Muscle of leg (tissue), 16 donors: ENCODE measurements around the gene CIDEA. TPM values are rescaled to one million over a fixed set of nuclear protein-coding genes. Genes with fewer than 3 reads are reported as not detected.
"Not testable (repeated sequence)": the region's sequence is repeated elsewhere in the genome, so short reads cannot be mapped to it uniquely, and the experiment has no call there.

Experiments used
- DNase-seq: peaks from one replicate; pipeline ENCODE4 v3.0.0; 2013
- H3K27ac ChIP-seq: one replicate; pipeline ENCODE4 v1.5.1; 2013; ENCODE audit warnings: mild to moderate bottlenecking, low read length, control low read depth
- H3K27me3 ChIP-seq: one replicate; pipeline ENCODE4 v1.6.1; 2013; ENCODE audit warnings: low read length; ENCODE audit not compliant: control insufficient read depth, insufficient read depth
- H3K36me3 ChIP-seq: one replicate; pipeline ENCODE4 v1.6.1; 2013; ENCODE audit warnings: low read length; ENCODE audit not compliant: control insufficient read depth, insufficient read depth
- H3K4me1 ChIP-seq: one replicate; pipeline ENCODE4 v1.6.1; 2013; ENCODE audit warnings: low read length; ENCODE audit not compliant: control insufficient read depth, insufficient read depth
- H3K4me3 ChIP-seq: one replicate; pipeline ENCODE4 v1.5.1; 2013; ENCODE audit warnings: low read length, control low read depth
- H3K9me3 ChIP-seq: replicated peaks from 2 replicates; pipeline ENCODE4 v1.6.1; 2013; ENCODE audit warnings: low read depth, low read length; ENCODE audit not compliant: control insufficient read depth
- WGBS: methylation state at CpG from one replicate; pipeline ENCODE4 v1.1.5; 2013; ENCODE audit warnings: missing lambda C conversion rate; ENCODE audit not compliant: insufficient coverage; 5-methylcytosine and 5-hydroxymethylcytosine counted together
- long read RNA-seq, 11 donors: transcript quantifications; one replicate each; lab custom pipeline, GENCODE V29; 2026
- polyA plus RNA-seq, 8 donors: library from polyadenylated mRNA; unstranded; fragments of 120-200 nt; gene quantifications; one replicate each; pipeline versions ENCODE4 v1.2.1 to v1.2.3, GENCODE V29; 2013; ENCODE audit warnings: inconsistent platforms in 1 of 8, low replicate concordance in 1 of 8; ENCODE audit not compliant: insufficient read length in 8 of 8, insufficient read depth in 1 of 8
- total RNA-seq: library from RNA; stranded (reverse); fragments of 120-200 nt; gene quantifications from one replicate; pipeline ENCODE4 v1.2.4, GENCODE V29; 2013

CIDEA gene, protein sequence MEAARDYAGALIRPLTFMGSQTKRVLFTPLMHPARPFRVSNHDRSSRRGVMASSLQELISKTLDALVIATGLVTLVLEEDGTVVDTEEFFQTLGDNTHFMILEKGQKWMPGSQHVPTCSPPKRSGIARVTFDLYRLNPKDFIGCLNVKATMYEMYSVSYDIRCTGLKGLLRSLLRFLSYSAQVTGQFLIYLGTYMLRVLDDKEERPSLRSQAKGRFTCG
- not detected for total RNA-seq
- polyA plus RNA-seq: not detected
- long read RNA-seq, donor 1: 0 reads
- long read RNA-seq, donor 2: 0 reads
- long read RNA-seq, donor 3, partial matches to known transcripts: 0 of 1 reads
- long read RNA-seq, donor 3, other reads (novel, unspliced or antisense): 0 of 1 reads
- long read RNA-seq, donor 4: 0 reads
- long read RNA-seq, donor 5: 0 reads
- long read RNA-seq, donor 6: 0 reads
- long read RNA-seq, donor 7, partial matches to known transcripts: 0 of 1 reads
- long read RNA-seq, donor 7, other reads (novel, unspliced or antisense): 0 of 1 reads
- long read RNA-seq, donor 8: 0 reads
- long read RNA-seq, donor 9: 0 reads
- long read RNA-seq, donor 10: 0 reads
- long read RNA-seq, donor 11: 0 reads

DNA sequence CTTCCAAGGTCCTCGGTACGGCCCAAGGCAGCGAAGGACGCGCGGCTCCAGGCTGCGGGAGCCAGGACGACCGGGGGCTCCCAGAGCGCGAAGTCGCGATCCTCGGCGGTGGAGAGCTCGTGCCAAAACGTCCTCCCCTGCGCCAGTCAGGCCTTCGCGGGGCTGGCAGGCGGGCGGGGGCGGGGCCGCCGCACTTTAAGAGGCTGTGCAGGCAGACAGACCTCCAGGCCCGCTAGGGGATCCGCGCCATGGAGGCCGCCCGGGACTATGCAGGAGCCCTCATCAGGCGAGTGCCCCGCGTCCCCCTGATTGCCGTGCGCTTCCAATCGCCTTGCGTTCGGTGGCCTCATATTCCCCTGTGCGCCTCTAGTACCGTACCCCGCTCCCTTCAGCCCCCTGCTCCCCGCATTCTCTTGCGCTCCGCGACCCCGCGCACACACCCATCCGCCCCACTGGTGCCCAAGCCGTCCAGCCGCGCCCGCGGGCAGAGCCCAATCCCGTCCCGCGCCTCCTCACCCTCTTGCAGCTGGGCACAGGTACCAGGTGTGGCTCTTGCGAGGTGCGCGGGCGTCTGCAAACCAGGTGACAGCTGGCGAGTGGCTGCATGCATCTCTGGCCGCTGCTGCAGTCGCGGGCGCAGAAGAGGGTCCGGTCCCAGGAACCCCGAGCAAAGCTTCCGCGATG is at the start of gene CIDEA:
Gene CIDEA (plus strand): TSS at position 226 of the 684 bp plus-strand sequence. CDS start 23 bp downstream, at position 249.
- under 1% methylated on average over 69 of the region's 69 CpGs for WGBS
- Histone ChIP-seq H3K36me3 (no peaks in the 10 kb centered on the region), H3K27me3 (peaks cover 57% of the 10 kb centered on the region), H3K4me3 (peak within 1 kb of the TSS; percentile 32), H3K27ac (no peak within 1 kb of the TSS), H3K9me3 (no peaks in the 10 kb centered on the region), H3K4me1 (peaks cover 35% of the 10 kb centered on the region)
- peak; percentile 48 for DNase-seq

DNA sequence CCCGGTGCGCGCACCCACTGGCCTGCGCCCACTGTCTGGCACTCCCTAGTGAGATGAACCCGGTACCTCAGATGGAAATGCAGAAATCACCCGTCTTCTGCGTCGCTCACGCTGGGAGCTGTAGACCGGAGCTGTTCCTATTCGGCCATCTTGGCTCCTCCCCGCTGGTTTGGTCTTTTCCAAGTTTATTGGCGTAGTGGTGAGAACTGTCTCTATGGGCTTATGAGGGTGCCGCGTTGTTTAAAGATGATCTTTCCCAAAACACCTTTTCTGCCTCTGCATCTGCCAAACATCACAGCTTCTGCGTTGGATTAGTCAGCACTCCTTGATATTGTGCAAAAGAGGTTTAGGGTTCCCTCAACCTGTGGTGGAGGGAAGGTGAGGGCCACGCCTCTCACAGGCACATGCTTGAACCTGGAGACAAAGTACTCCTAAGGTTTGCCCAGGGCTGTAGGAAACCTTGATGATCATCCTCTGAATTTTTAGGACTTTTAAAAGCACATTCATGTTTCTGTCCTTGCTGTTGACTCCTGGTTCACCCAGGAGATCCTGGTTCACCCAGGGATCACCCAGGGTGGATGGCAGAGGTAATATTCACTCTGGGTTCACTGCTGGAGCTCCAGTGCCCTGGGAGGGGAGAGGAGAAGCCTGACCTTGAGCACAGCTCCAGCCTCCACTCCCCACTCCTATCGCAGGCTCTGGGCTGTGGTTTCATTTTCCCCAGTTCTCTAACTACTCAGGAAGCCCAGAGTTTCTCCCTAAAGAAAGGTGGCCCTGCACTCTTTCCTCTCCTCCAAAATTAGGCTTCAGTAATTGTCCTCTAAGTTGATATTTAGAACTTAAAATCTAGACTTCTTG is 45.6 kb upstream of the CIDEA start:
- H3K27ac ChIP-seq, H3K4me3 ChIP-seq, DNase-seq, H3K4me1 ChIP-seq, H3K36me3 ChIP-seq, H3K9me3 ChIP-seq, H3K27me3 ChIP-seq: not testable (repeated sequence)
- WGBS: no CpG with 5 or more reads among the region's 18 CpGs

DNA sequence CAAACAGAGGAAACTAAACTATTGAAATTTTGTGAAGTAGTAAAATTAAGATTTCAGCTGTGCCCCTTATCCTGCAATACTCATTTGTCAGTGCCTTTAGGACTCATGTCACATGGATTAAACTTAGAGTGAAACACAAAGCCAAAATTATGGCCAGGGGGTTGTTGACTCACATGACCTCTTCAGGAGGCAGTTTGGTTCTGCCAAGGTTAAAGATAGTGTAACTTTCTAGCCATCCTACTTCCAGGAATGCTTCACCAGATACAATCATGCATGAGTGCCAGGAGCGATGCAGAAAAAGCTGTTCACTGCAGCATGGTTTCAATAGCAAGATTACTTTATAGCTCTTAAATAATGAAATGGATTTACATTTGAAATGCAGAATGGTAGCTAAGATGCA is 41.9 kb upstream of the CIDEA start:
- WGBS: no CpG with 5 or more reads among the region's 1 CpG
- H3K4me1 ChIP-seq, H3K27me3 ChIP-seq: not testable (repeated sequence)

DNA sequence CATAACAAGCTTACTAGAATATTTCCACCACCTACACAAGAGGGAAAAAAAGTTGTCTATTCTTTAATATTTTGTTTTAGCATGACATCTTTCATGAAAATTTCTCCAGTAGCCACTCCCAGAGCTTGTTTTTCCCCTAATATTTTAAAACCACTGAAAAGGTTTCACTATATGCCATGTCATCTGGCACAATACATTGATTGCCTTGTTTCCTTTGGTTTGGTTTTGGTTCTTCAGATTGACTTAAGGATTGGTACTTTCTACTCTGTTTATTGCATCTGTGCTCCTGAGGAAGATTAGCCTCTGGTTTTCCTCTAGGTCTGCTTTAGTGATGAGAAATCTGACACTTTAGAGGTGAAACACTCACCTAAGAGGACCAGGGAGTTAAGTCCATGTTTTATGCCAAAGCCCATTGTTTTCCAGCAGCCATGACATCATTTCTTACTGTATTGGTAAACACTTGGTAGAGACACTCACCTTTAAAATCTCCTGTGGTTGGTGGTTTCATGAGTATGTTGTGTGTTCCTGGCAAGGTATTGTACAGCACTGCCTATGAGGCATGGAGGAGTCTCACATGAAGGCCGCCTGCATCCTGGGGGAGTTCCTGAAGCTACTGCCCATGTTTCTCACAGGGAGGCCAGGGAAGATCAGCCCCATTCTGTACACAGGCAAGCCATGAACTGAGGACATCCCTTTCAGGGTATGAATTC is 39.7 kb upstream of the CIDEA start:
- not testable (repeated sequence) for H3K27me3 ChIP-seq, H3K36me3 ChIP-seq, H3K4me3 ChIP-seq, DNase-seq, H3K9me3 ChIP-seq, H3K27ac ChIP-seq, H3K4me1 ChIP-seq
- WGBS: 44% methylated on average over 1 of the region's 1 CpG

More for the DNA sequence above, 41.9 kb upstream of the CIDEA start:
- not testable (repeated sequence) for H3K36me3 ChIP-seq, H3K27ac ChIP-seq, H3K9me3 ChIP-seq, DNase-seq, H3K4me3 ChIP-seq

DNA sequence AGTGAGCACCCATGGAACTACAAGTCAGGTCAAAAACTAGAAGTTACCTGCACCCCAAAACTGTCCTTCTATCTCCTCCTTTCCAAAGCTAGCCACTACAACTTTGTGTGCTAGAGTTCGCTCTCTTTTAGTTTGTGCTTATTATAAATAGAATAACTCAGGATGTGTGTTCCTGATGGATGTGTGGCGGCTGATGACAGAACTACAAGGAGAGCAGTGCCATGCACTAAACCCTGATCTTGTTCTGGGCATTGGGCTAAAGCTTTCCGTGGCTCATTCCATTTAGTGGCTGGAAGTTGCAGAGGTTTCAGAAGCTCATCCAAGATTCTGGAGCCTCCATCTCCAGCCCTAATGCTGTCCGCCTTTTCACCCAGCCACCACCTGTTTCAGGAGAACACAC is 37.7 kb upstream of the CIDEA start:
- WGBS: no CpG with 5 or more reads among the region's 4 CpGs
- not testable (repeated sequence) for DNase-seq, H3K36me3 ChIP-seq, H3K27me3 ChIP-seq, H3K27ac ChIP-seq, H3K4me3 ChIP-seq, H3K9me3 ChIP-seq, H3K4me1 ChIP-seq

DNA sequence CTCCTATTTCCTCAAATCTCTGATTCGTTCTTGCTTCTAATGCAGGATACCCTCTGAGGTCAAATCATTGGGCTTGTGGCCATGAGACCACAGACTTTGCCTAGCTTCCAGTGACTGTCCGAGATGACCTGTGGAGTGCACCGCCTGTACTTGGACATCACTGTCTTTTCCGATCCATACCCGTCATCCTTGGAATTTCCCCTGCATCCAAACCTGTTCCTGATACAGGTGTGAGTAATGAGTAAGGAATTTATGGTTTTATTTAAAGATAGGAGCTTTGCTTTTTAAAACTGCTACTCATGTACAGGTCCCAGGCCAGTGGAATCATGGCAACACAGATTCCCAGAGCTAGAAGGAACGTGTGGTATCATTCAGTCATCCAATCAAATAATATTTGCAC is 35.6 kb upstream of the CIDEA start:
- WGBS: no CpG with 5 or more reads among the region's 6 CpGs
- not testable (repeated sequence) for H3K9me3 ChIP-seq, H3K27ac ChIP-seq, H3K4me3 ChIP-seq, H3K27me3 ChIP-seq, DNase-seq, H3K36me3 ChIP-seq, H3K4me1 ChIP-seq

DNA sequence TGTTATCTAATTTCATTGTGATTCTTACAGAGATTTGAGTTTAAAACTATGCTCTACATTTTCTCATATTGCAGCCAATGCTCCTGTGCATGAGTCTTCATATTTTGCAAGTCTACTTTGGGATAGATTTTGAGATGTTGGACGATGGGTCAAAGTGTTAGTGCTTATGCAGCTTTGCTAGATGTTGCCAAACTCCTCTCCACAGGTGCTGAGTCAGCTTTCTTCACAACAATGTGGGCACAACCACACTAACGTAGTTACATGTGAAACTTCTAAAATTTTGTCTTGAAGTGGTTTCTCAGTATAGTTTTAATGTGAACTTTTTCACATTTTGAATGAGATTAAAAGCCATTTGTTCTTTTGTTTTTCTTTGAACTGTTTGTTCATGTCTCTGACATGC is 32.1 kb upstream of the CIDEA start:
- no CpG with 5 or more reads among the region's 2 CpGs for WGBS
- not testable (repeated sequence) for H3K27ac ChIP-seq, DNase-seq, H3K4me1 ChIP-seq, H3K9me3 ChIP-seq, H3K4me3 ChIP-seq, H3K27me3 ChIP-seq, H3K36me3 ChIP-seq

DNA sequence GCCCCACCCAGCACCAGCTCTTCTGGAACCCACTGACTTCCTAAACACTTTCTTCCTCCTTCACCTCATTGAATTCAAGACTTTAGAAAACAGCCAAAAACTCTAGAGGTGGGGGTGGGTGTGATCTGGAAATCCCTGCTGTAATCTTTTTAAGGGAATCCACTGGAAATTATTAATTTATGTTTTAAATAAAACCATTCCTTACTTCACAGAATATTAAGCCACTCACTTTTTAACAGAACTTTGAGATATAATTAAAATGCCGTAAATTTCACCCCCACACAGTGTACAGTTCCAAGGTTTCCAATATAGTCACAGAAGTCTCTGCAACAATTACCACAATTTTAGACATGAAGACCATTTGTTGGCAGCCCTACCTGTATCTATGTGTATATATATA is 30.8 kb upstream of the CIDEA start:
- not testable (repeated sequence) for H3K4me1 ChIP-seq, H3K4me3 ChIP-seq, H3K9me3 ChIP-seq, H3K36me3 ChIP-seq, H3K27me3 ChIP-seq, DNase-seq, H3K27ac ChIP-seq
- WGBS: no CpG with 5 or more reads among the region's 1 CpG

DNA sequence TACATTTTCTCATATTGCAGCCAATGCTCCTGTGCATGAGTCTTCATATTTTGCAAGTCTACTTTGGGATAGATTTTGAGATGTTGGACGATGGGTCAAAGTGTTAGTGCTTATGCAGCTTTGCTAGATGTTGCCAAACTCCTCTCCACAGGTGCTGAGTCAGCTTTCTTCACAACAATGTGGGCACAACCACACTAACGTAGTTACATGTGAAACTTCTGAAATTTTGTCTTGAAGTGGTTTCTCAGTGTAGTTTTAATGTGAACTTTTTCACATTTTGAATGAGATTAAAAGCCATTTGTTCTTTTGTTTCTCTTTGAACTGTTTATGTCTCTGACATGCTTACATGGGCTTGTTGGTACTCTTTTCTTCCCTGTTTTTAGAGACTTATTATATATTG is 27.4 kb upstream of the CIDEA start:
- WGBS: no CpG with 5 or more reads among the region's 2 CpGs
- DNase-seq, H3K27ac ChIP-seq: not testable (repeated sequence)

More for the DNA sequence above, 27.4 kb upstream of the CIDEA start:
- H3K4me3 ChIP-seq, H3K27me3 ChIP-seq, H3K36me3 ChIP-seq, H3K4me1 ChIP-seq, H3K9me3 ChIP-seq: not testable (repeated sequence)
